Liver (tissue), 9 donors: ENCODE measurements around the gene CBX4. TPM values are rescaled to one million over a fixed set of nuclear protein-coding genes. Genes with fewer than 3 reads are reported as not detected.

Source experiments
- DNase-seq: peaks from one replicate; pipeline ENCODE4 v3.0.0-alpha.2; 2017; ENCODE audit warnings: low spot score
- H3K27ac ChIP-seq, 2 donors: one replicate each; pipeline ENCODE4 v1.7.0; 2013; ENCODE audit warnings: inconsistent platforms in 2 of 2, low read length in 2 of 2, control low read depth in 1 of 2, low read depth in 1 of 2, mild to moderate bottlenecking in 1 of 2
- H3K27me3 ChIP-seq, 4 donors: one replicate each; pipeline versions ENCODE4 v1.6.1 to v1.7.0; 2013; ENCODE audit warnings: low read length in 3 of 4, inconsistent platforms in 1 of 4, mild to moderate bottlenecking in 1 of 4, moderate library complexity in 1 of 4; ENCODE audit not compliant: control insufficient read depth in 4 of 4, insufficient read depth in 4 of 4
- H3K36me3 ChIP-seq, 4 donors: one replicate each; pipeline versions ENCODE4 v1.6.1 to v1.7.0; 2013; ENCODE audit warnings: low read length in 3 of 4, mild to moderate bottlenecking in 3 of 4, low read depth in 1 of 4, moderate library complexity in 1 of 4; ENCODE audit not compliant: control insufficient read depth in 4 of 4, insufficient read depth in 3 of 4
- H3K4me1 ChIP-seq, 4 donors: one replicate each; pipeline versions ENCODE4 v1.6.1 to v1.7.0; 2013; ENCODE audit warnings: low read length in 3 of 4, mild to moderate bottlenecking in 3 of 4, moderate library complexity in 1 of 4; ENCODE audit not compliant: control insufficient read depth in 4 of 4, insufficient read depth in 4 of 4
- H3K4me3 ChIP-seq, 3 donors: one replicate each; pipeline versions ENCODE4 v1.6.1 to v1.7.0; 2013; ENCODE audit warnings: low read length in 3 of 3, control low read depth in 1 of 3, low read depth in 1 of 3, mild to moderate bottlenecking in 1 of 3
- H3K9ac ChIP-seq, 2 donors: one replicate each; pipeline ENCODE4 v1.7.0; 2013; ENCODE audit warnings: low read length in 2 of 2, mild to moderate bottlenecking in 2 of 2, moderate library complexity in 2 of 2, control low read depth in 1 of 2, low read depth in 1 of 2
- H3K9me3 ChIP-seq, 4 donors: one replicate each; pipeline versions ENCODE4 v1.6.1 to v1.7.0; 2013; ENCODE audit warnings: low read length in 3 of 4; ENCODE audit not compliant: control insufficient read depth in 4 of 4
- FOXA1 ChIP-seq: IDR thresholded peaks from 2 replicates; pipeline ENCODE4 v1.6.1; 2016; ENCODE audit warnings: antibody characterized with exemption
- FOXA2 ChIP-seq: IDR thresholded peaks from 2 replicates; pipeline ENCODE4 v1.6.1; 2016; ENCODE audit warnings: antibody characterized with exemption
- GABPA ChIP-seq, 2 donors: IDR thresholded peaks in 1 of 2; conservative IDR thresholded peaks in 1 of 2; 2 replicates each; pipeline ENCODE4 v1.6.1; 2016; ENCODE audit warnings: antibody characterized with exemption in 2 of 2, mild to moderate bottlenecking in 1 of 2, moderate library complexity in 1 of 2
- HNF4A ChIP-seq, 2 donors: conservative IDR thresholded peaks; 2 replicates each; pipeline ENCODE4 v1.6.1; 2016; ENCODE audit warnings: antibody characterized with exemption in 2 of 2, mild to moderate bottlenecking in 2 of 2
- JUND ChIP-seq, 2 donors: IDR thresholded peaks; 2 replicates each; pipeline ENCODE4 v1.6.1; 2016; ENCODE audit warnings: antibody characterized with exemption in 2 of 2
- MAX ChIP-seq: IDR thresholded peaks from 2 replicates; pipeline ENCODE4 v1.6.1; 2016; ENCODE audit warnings: antibody characterized with exemption
- NR2F2 ChIP-seq: IDR thresholded peaks from 2 replicates; pipeline ENCODE4 v1.6.1; 2016; ENCODE audit warnings: antibody characterized with exemption
- RAD21 ChIP-seq, 2 donors: IDR thresholded peaks; 2 replicates each; pipeline ENCODE4 v1.6.1; 2016; ENCODE audit warnings: antibody characterized with exemption in 2 of 2, mild to moderate bottlenecking in 2 of 2
- RXRA ChIP-seq, 2 donors: IDR thresholded peaks; 2 replicates each; pipeline ENCODE4 v1.6.1; 2017 to 2018; ENCODE audit warnings: antibody characterized with exemption in 2 of 2, mild to moderate bottlenecking in 1 of 2
- SP1 ChIP-seq: IDR thresholded peaks from 2 replicates; pipeline ENCODE4 v1.6.1; 2018; ENCODE audit warnings: antibody characterized with exemption, mild to moderate bottlenecking
- TAF1 ChIP-seq: conservative IDR thresholded peaks from 2 replicates; pipeline ENCODE4 v1.6.1; 2016; ENCODE audit warnings: antibody characterized with exemption, mild to moderate bottlenecking
- YY1 ChIP-seq: IDR thresholded peaks from 2 replicates; pipeline ENCODE4 v1.6.1; 2016; ENCODE audit warnings: antibody characterized with exemption, mild to moderate bottlenecking
- WGBS: extraction: QIAGEN DNeasy Blood & Tissue Kit; methylation state at CpG from one replicate; pipeline ENCODE4 v1.1.7; 2013; 5-methylcytosine and 5-hydroxymethylcytosine counted together
- polyA plus RNA-seq, 2 donors: library from polyadenylated mRNA; stranded (reverse) in 1 of 2; unstranded in 1 of 2; fragments of 200-250 nt in 1 of 2; fragments of >200 nt in 1 of 2; fragmentation: Nextera tagmentation in 1 of 2; extraction: Ambion mirVana in 1 of 2; gene quantifications; one replicate each; pipeline versions ENCODE4 v1.2.1 to v1.2.3, GENCODE V29; 2013 to 2015
- total RNA-seq, 2 donors: library from RNA; depleted of rRNA; stranded (reverse); fragments of >200 nt; gene quantifications; one replicate each; pipeline ENCODE4 v1.2.3, GENCODE V29; 2014
- TF ChIP-seq, protein P1 (sequence below): fragments of 150-350 bp; IDR thresholded peaks from 2 replicates; pipeline ENCODE4 v1.5.1; 2017; ENCODE audit warnings: improper control_type of control experiment, low read depth, low read length; ENCODE audit not compliant: missing input control
- TF ChIP-seq, protein P2 (sequence below): IDR thresholded peaks from 2 replicates; pipeline ENCODE4 v1.6.1; 2016; ENCODE audit warnings: antibody characterized with exemption
- donor health status: healthy.
- donor health status: healthy.
- donor health status: healthy.
- donor health status: healthy.
- donor health status: healthy.

The CBX4 gene
- total and polyA plus RNA-seq, 4 donors = 4.8 to 8.9 (median 6.3) TPM

DNA sequence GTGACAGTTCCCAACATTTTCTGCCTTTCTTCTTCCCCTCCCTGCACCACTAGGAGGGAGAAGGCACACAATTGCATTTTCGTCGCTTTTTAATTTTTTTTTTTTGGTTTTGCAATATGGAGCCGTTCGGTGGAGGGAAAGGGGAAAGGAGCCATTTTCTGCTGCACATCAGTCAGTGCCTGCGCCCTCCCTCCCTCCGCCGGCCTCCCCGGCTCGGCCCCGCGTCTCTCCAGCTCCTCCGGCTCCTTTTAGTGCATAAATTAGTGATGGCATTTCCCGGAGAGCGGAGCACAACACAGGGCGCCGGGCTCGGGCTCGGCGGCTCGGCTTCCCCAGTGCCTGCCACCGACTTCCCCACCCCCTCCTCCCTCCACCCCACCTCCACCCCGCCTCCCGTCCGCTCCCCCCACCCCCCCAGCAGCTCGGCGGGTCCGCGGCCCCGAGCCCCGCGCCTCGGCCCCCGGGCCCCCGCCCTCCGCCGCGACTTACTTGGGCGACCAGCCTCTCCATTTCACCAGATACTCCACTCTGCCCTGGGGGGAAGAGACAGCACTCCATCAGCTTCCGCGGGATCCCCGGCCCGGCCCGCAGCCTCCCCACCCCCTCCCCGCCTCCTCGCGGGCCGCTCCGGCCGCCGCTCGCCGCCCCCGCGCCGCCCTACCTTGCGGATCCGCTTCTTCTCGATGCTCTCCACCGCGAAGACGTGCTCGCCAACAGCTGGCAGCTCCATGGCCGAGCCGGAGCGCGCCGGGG is 542 bp downstream of the CBX4 start:
- WGBS = under 1% methylated on average over 67 of the region's 67 CpGs
- no peaks in the 10 kb centered on the region for H3K9me3 ChIP-seq
- H3K9ac ChIP-seq = peak overlapping the region; percentile 69 to 92
- no peaks in the 10 kb centered on the region for H3K27me3 ChIP-seq
- DNase-seq = peak; percentile 57
- peak overlapping the region; percentile 66 to 94 (median 72) for H3K4me3 ChIP-seq
- H3K4me1 ChIP-seq = peaks cover 30 to 78% (median 49%) of the 10 kb centered on the region in 4 donors
- peak overlapping the region; percentile 79 to 94 for H3K27ac ChIP-seq
- peaks cover 0 to 3% (median under 1%) of the 10 kb centered on the region in 4 donors for H3K36me3 ChIP-seq
- peak; percentile 93 for TF ChIP-seq YY1
- TF ChIP-seq RAD21 (IDR thresholded peaks at IDR 0.05) = no peak
- TF ChIP-seq FOXA1 = no peak
- TF ChIP-seq, protein P1, sequence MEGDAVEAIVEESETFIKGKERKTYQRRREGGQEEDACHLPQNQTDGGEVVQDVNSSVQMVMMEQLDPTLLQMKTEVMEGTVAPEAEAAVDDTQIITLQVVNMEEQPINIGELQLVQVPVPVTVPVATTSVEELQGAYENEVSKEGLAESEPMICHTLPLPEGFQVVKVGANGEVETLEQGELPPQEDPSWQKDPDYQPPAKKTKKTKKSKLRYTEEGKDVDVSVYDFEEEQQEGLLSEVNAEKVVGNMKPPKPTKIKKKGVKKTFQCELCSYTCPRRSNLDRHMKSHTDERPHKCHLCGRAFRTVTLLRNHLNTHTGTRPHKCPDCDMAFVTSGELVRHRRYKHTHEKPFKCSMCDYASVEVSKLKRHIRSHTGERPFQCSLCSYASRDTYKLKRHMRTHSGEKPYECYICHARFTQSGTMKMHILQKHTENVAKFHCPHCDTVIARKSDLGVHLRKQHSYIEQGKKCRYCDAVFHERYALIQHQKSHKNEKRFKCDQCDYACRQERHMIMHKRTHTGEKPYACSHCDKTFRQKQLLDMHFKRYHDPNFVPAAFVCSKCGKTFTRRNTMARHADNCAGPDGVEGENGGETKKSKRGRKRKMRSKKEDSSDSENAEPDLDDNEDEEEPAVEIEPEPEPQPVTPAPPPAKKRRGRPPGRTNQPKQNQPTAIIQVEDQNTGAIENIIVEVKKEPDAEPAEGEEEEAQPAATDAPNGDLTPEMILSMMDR = peak; percentile 2
- no peak for TF ChIP-seq SP1
- no peak for TF ChIP-seq JUND (IDR thresholded peaks at IDR 0.05)
- TF ChIP-seq TAF1 = no peak
- no peak for TF ChIP-seq MAX

DNA sequence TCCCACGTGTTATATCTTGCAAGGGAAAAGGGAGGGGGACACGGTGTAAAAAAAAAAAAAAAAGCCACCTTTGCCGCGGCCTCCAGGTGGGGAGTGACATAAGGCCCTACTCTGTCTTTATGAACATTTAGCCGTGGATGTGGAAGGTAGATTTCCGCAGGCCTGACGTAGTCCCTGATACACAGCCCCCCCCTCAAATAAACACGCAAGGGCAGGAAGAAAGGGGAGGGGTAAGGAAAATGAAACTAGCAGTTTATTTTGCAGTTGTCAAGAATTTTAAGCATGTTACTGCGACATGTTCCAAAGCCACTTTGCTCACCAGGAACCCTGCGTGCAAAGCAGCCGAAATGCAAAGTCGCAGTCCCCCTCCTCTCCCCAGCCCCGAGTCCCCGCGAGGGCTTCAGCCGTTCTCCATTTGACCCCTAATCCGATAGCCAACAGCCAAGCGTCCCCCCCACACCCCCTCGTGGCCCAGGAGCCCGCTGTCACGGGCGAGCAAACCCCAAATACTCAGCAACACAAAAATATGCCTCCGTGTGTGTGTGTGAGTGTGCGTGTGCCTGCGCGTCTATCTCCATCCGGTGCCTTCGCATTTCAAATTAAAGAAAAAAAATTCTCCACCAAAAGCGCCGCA is 1.2 kb downstream of the CBX4 start:
- peaks cover 0 to 4% (median 1%) of the 10 kb centered on the region in 4 donors for H3K36me3 ChIP-seq
- H3K27ac ChIP-seq = peak overlapping the region; percentile 79 to 94
- under 1% methylated on average over 30 of the region's 30 CpGs for WGBS
- H3K4me3 ChIP-seq = peak overlapping the region; percentile 66 to 94 (median 72)
- no peaks in the 10 kb centered on the region for H3K27me3 ChIP-seq
- peak overlapping the region; percentile 69 to 92 for H3K9ac ChIP-seq
- no peak for DNase-seq
- peaks cover 34 to 77% (median 50%) of the 10 kb centered on the region in 4 donors for H3K4me1 ChIP-seq
- TF ChIP-seq RXRA (IDR thresholded peaks at IDR 0.05) (no peak), GABPA (IDR thresholded peaks at IDR 0.05 in 1 of 2, conservative IDR thresholded peaks at IDR 0.05 in 1 of 2) (no peak), JUND (IDR thresholded peaks at IDR 0.05) (no peak), NR2F2 (no peak), FOXA2 (no peak), HNF4A (conservative IDR thresholded peaks at IDR 0.05) (no peak)
- TF ChIP-seq, protein P2, sequence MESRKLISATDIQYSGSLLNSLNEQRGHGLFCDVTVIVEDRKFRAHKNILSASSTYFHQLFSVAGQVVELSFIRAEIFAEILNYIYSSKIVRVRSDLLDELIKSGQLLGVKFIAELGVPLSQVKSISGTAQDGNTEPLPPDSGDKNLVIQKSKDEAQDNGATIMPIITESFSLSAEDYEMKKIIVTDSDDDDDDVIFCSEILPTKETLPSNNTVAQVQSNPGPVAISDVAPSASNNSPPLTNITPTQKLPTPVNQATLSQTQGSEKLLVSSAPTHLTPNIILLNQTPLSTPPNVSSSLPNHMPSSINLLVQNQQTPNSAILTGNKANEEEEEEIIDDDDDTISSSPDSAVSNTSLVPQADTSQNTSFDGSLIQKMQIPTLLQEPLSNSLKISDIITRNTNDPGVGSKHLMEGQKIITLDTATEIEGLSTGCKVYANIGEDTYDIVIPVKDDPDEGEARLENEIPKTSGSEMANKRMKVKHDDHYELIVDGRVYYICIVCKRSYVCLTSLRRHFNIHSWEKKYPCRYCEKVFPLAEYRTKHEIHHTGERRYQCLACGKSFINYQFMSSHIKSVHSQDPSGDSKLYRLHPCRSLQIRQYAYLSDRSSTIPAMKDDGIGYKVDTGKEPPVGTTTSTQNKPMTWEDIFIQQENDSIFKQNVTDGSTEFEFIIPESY = no peak
- no peaks in the 10 kb centered on the region for H3K9me3 ChIP-seq
